HFF-Myc (cell line): Measurements from ENCODE around the gene RAB3IP.

ENCODE experiments used
- DNase-seq: peaks from one replicate; pipeline ENCODE4 v3.0.0-alpha.2; 2011; ENCODE audit warnings: low read depth; ENCODE audit errors: extremely low read depth
- H3K4me3 ChIP-seq: replicated peaks from 2 replicates; pipeline ENCODE4 v1.5.1; 2011; ENCODE audit warnings: low read depth, mild to moderate bottlenecking, control low read depth, low read length
- CTCF ChIP-seq: IDR thresholded peaks from 2 replicates; pipeline ENCODE4 v1.5.1; 2012; ENCODE audit warnings: mild to moderate bottlenecking, low read depth, low read length, control low read depth; ENCODE audit errors: missing control alignments

RAB3IP gene

GRCh38 chr12:69703146-69703642, 35.5 kb upstream of the RAB3IP start:
- TF ChIP-seq CTCF: no peak
- DNase-seq: no peak
- H3K4me3 ChIP-seq: no peak overlapping the region

GRCh38 chr12:69704357-69704756, 34.3 kb upstream of the RAB3IP start:
- no peak for TF ChIP-seq CTCF
- DNase-seq: no peak
- no peak overlapping the region for H3K4me3 ChIP-seq

- TF ChIP-seq CTCF: no peak
- no peak for DNase-seq
- no peak overlapping the region for H3K4me3 ChIP-seq
These were observed 30.0 kb upstream of the RAB3IP start for GRCh38 chr12:69708649-69709048.

- TF ChIP-seq CTCF: no peak
- no peak for DNase-seq
- H3K4me3 ChIP-seq: no peak overlapping the region
These were observed 25.8 kb upstream of the RAB3IP start for GRCh38 chr12:69712826-69713225.

- no peak for TF ChIP-seq CTCF
- no peak overlapping the region for H3K4me3 ChIP-seq
- DNase-seq: no peak
These were observed 24.1 kb upstream of the RAB3IP start for GRCh38 chr12:69714542-69714941.

GRCh38 chr12:69719336-69720316, 19.0 kb upstream of the RAB3IP start:
- DNase-seq: no peak
- H3K4me3 ChIP-seq: no peak overlapping the region
- no peak for TF ChIP-seq CTCF
